ENCODE measurements around the gene GAB2.

GRCh38 chr11:78451371-78452150 lies 33.9 kb upstream of the GAB2 start:
- TF ChIP-seq GATA3 (IDR thresholded peaks at IDR 0.05; ENCODE audit: borderline replicate concordance) (no peak), CHD2 (IDR thresholded peaks at IDR 0.05; ENCODE audit: low read length, partially characterized antibody) (no peak), RARB (CRISPR knock-in tag; IDR thresholded peaks at IDR 0.05) (no peak), MAFK (IDR thresholded peaks at IDR 0.05; ENCODE audit: partially characterized antibody) (no peak), CTCF (IDR thresholded peaks at IDR 0.05) (no peak), SMC3 (IDR thresholded peaks at IDR 0.05) (no peak), RAD21 (conservative IDR thresholded peaks at IDR 0.05 in 1 of 2, IDR thresholded peaks at IDR 0.05 in 1 of 2) (no peak), POLR2A (IDR thresholded peaks at IDR 0.05; ENCODE audit: low read length) (no peak), MAX (IDR thresholded peaks at IDR 0.05) (no peak)
